ENCODE results near the gene CMSS1.
A peak's percentile ranks its signal among the peaks of the same experiment; 100 is the strongest.

Gene CMSS1

GRCh38 chr3:100082714-100083113 is 265.1 kb downstream of the CMSS1 start:
- no peak for DNase-seq (ENCODE audit: low read depth in 2 of 2)

GRCh38 chr3:100083209-100083608 is 265.5 kb downstream of the CMSS1 start:
- no peak overlapping the region for H3K4me3 ChIP-seq (replicated peaks in 1 of 2; ENCODE audit: low read depth in 2 of 2, low read length in 2 of 2)
- no peak for DNase-seq (ENCODE audit: low read depth in 2 of 2)
- TF ChIP-seq CTCF (IDR thresholded peaks at IDR 0.05; ENCODE audit: low read depth, low read length) = no peak

More at GRCh38 chr3:100082714-100083113, 265.1 kb downstream of the CMSS1 start:
- H3K4me3 ChIP-seq (replicated peaks in 1 of 2; ENCODE audit: low read depth in 2 of 2, low read length in 2 of 2) = no peak overlapping the region
- TF ChIP-seq CTCF (IDR thresholded peaks at IDR 0.05; ENCODE audit: low read depth, low read length) = no peak

GRCh38 chr3:100084100-100084806 is 266.6 kb downstream of the CMSS1 start:
- TF ChIP-seq CTCF (IDR thresholded peaks at IDR 0.05; ENCODE audit: low read depth, low read length) = no peak
- H3K4me3 ChIP-seq (replicated peaks in 1 of 2; ENCODE audit: low read depth in 2 of 2, low read length in 2 of 2) = no peak overlapping the region
- no peak for DNase-seq (ENCODE audit: low read depth in 2 of 2)

- H3K4me3 ChIP-seq (replicated peaks in 1 of 2; ENCODE audit: low read depth in 2 of 2, low read length in 2 of 2) = no peak overlapping the region
- DNase-seq (ENCODE audit: low read depth in 2 of 2) = no peak
- no peak for TF ChIP-seq CTCF (IDR thresholded peaks at IDR 0.05; ENCODE audit: low read depth, low read length)
Observed at GRCh38 chr3:100086401-100086800, 268.7 kb downstream of the CMSS1 start.

- TF ChIP-seq CTCF (IDR thresholded peaks at IDR 0.05; ENCODE audit: low read depth, low read length) = no peak
- peak; percentile 49 to 77 for DNase-seq (ENCODE audit: low read depth in 2 of 2)
- H3K4me3 ChIP-seq (replicated peaks in 1 of 2; ENCODE audit: low read depth in 2 of 2, low read length in 2 of 2) = no peak overlapping the region
Observed at GRCh38 chr3:100087198-100087597, 269.5 kb downstream of the CMSS1 start.

GRCh38 chr3:100088735-100089368 is 271.2 kb downstream of the CMSS1 start:
- DNase-seq (ENCODE audit: low read depth in 2 of 2) = peak in 1 of 2 donors; percentile 32

More at GRCh38 chr3:100088735-100089368, 271.2 kb downstream of the CMSS1 start:
- no peak overlapping the region for H3K4me3 ChIP-seq (replicated peaks in 1 of 2; ENCODE audit: low read depth in 2 of 2, low read length in 2 of 2)
- TF ChIP-seq CTCF (IDR thresholded peaks at IDR 0.05; ENCODE audit: low read depth, low read length) = no peak
